Loucy (cell line): ENCODE data around the gene ZFP69B.

Experiments used
- H2AFZ ChIP-seq: fragments of 200-600 bp; sonication (generic); 2 replicates; pipeline ENCODE4 v1.6.0; 2016; ENCODE audit warnings: antibody characterized with exemption, mild to moderate bottlenecking, low read length, moderate library complexity
- H3F3A ChIP-seq: fragments of 200-600 bp; 2 replicates; pipeline ENCODE4 v1.6.0; 2016; ENCODE audit warnings: antibody characterized with exemption, low read depth, mild to moderate bottlenecking
- H3K27me3 ChIP-seq: fragments of 200-600 bp; sonication (generic); 2 replicates; pipeline ENCODE4 v1.6.1; 2014; ENCODE audit warnings: low read length, mild to moderate bottlenecking; ENCODE audit not compliant: insufficient read depth, poor library complexity, severe bottlenecking
- H3K36me3 ChIP-seq: fragments of 200-600 bp; sonication (generic); 2 replicates; pipeline ENCODE4 v1.6.1; 2016; ENCODE audit warnings: low read length; ENCODE audit not compliant: insufficient read depth
- H3K4me1 ChIP-seq: fragments of 200-600 bp; sonication (generic); 2 replicates; pipeline ENCODE4 v1.5.1; 2014; ENCODE audit warnings: low read length, mild to moderate bottlenecking; ENCODE audit not compliant: insufficient read depth, poor library complexity, severe bottlenecking
- H3K4me2 ChIP-seq: fragments of 200-600 bp; sonication (generic); 2 replicates; pipeline ENCODE4 v1.6.0; 2014; ENCODE audit warnings: antibody characterized with exemption, low read length, low read depth, mild to moderate bottlenecking; ENCODE audit not compliant: poor library complexity, severe bottlenecking
- H3K4me3 ChIP-seq: fragments of 200-600 bp; sonication (generic); 2 replicates; pipeline ENCODE4 v1.5.1; 2014; ENCODE audit warnings: low read length, mild to moderate bottlenecking, mixed read lengths; ENCODE audit not compliant: poor library complexity, severe bottlenecking
- H3K79me2 ChIP-seq: fragments of 200-600 bp; sonication (generic); 2 replicates; pipeline ENCODE4 v1.6.1; 2014; ENCODE audit warnings: low read length; ENCODE audit not compliant: insufficient read depth
- H3K9ac ChIP-seq: fragments of 200-600 bp; sonication (generic); 2 replicates; pipeline ENCODE4 v1.6.0; 2014; ENCODE audit warnings: mild to moderate bottlenecking, low read depth, low read length, moderate library complexity; ENCODE audit not compliant: poor library complexity, severe bottlenecking
- H3K9me2 ChIP-seq: fragments of 200-600 bp; sonication (generic); replicated peaks from 2 replicates; pipeline ENCODE4 v1.6.1; 2016; ENCODE audit warnings: low read depth, low read length, mixed read lengths
- H3K9me3 ChIP-seq: fragments of 200-600 bp; sonication (generic); 2 replicates; pipeline ENCODE4 v1.6.1; 2014; ENCODE audit warnings: mild to moderate bottlenecking, antibody characterized with exemption, low read length, low read depth; ENCODE audit not compliant: insufficient read depth
- H4K20me1 ChIP-seq: fragments of 200-600 bp; sonication (generic); 2 replicates; pipeline ENCODE4 v1.6.0; 2014; ENCODE audit warnings: antibody characterized with exemption, low read length, mild to moderate bottlenecking; ENCODE audit not compliant: insufficient read depth, poor library complexity, severe bottlenecking
- EZH2phosphoT487 ChIP-seq: fragments of 200-600 bp; IDR thresholded peaks from 2 replicates; pipeline ENCODE4 v1.6.1; 2018; ENCODE audit warnings: antibody characterized with exemption, mild to moderate bottlenecking, moderate library complexity, borderline replicate concordance
- TF ChIP-seq, protein P1 (sequence below): fragments of 200-600 bp; sonication (generic); conservative IDR thresholded peaks from 2 replicates; pipeline ENCODE4 v1.5.1; 2014; ENCODE audit warnings: mild to moderate bottlenecking, antibody characterized with exemption, low read length

Gene ZFP69B

DNA sequence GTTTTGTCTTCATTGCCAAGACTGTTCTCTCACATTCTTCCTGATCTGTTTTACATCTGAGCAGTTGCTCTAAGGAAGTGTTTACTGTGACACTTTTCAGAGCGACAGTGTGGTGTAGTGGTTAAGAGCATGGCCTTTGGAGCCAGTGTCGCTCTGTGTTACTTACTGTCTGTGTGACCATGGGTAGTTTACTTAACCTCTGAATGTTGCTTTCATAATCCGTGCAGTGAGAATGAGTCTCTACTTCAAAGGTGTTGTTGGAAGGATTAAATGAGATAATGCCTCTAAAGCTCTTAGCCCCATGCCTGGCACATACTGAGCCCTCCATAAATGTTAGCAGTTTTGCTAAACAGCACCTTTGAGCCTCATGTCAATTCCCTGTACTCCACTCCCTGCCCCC lies 35.9 kb upstream of the ZFP69B start:
- no peaks in the 10 kb centered on the region for H3K9me3 ChIP-seq
- no peak overlapping the region for H2AFZ ChIP-seq
- no peak overlapping the region for H3K4me3 ChIP-seq
- no peaks in the 10 kb centered on the region for H4K20me1 ChIP-seq
- TF ChIP-seq, protein P1, sequence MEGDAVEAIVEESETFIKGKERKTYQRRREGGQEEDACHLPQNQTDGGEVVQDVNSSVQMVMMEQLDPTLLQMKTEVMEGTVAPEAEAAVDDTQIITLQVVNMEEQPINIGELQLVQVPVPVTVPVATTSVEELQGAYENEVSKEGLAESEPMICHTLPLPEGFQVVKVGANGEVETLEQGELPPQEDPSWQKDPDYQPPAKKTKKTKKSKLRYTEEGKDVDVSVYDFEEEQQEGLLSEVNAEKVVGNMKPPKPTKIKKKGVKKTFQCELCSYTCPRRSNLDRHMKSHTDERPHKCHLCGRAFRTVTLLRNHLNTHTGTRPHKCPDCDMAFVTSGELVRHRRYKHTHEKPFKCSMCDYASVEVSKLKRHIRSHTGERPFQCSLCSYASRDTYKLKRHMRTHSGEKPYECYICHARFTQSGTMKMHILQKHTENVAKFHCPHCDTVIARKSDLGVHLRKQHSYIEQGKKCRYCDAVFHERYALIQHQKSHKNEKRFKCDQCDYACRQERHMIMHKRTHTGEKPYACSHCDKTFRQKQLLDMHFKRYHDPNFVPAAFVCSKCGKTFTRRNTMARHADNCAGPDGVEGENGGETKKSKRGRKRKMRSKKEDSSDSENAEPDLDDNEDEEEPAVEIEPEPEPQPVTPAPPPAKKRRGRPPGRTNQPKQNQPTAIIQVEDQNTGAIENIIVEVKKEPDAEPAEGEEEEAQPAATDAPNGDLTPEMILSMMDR = no peak
- no peak for TF ChIP-seq EZH2phosphoT487
- H3K4me1 ChIP-seq = no peaks in the 10 kb centered on the region
- no peaks in the 10 kb centered on the region for H3F3A ChIP-seq
- peaks cover 82% of the 10 kb centered on the region for H3K36me3 ChIP-seq
- no peak overlapping the region for H3K4me2 ChIP-seq
- H3K9me2 ChIP-seq = no peaks in the 10 kb centered on the region
- H3K9ac ChIP-seq = no peak overlapping the region
- no peaks in the 10 kb centered on the region for H3K79me2 ChIP-seq
- no peaks in the 10 kb centered on the region for H3K27me3 ChIP-seq

DNA sequence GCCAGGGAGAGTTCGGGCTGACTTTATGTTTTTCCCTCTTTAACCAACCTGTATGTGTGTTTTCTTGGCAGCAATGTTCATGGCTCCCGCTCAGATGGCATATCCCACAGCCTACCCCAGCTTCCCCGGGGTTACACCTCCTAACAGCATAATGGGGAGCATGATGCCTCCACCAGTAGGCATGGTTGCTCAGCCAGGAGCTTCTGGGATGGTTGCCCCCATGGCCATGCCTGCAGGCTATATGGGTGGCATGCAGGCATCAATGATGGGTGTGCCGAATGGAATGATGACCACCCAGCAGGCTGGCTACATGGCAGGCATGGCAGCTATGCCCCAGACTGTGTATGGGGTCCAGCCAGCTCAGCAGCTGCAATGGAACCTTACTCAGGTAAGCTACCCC lies 33.6 kb upstream of the ZFP69B start:
- no peaks in the 10 kb centered on the region for H3K9me3 ChIP-seq
- no peak overlapping the region for H3K9ac ChIP-seq
- TF ChIP-seq, protein P1 = no peak
- TF ChIP-seq EZH2phosphoT487 = no peak
- H3F3A ChIP-seq = no peaks in the 10 kb centered on the region
- H4K20me1 ChIP-seq = no peaks in the 10 kb centered on the region
- no peak overlapping the region for H3K4me2 ChIP-seq
- H3K9me2 ChIP-seq = no peaks in the 10 kb centered on the region
- no peaks in the 10 kb centered on the region for H3K27me3 ChIP-seq
- H3K4me3 ChIP-seq = no peak overlapping the region
- H3K36me3 ChIP-seq = peaks cover 62% of the 10 kb centered on the region; the same call in 1 of the 2 replicates
- no peaks in the 10 kb centered on the region for H3K4me1 ChIP-seq
- H2AFZ ChIP-seq = no peak overlapping the region
- no peaks in the 10 kb centered on the region for H3K79me2 ChIP-seq

DNA sequence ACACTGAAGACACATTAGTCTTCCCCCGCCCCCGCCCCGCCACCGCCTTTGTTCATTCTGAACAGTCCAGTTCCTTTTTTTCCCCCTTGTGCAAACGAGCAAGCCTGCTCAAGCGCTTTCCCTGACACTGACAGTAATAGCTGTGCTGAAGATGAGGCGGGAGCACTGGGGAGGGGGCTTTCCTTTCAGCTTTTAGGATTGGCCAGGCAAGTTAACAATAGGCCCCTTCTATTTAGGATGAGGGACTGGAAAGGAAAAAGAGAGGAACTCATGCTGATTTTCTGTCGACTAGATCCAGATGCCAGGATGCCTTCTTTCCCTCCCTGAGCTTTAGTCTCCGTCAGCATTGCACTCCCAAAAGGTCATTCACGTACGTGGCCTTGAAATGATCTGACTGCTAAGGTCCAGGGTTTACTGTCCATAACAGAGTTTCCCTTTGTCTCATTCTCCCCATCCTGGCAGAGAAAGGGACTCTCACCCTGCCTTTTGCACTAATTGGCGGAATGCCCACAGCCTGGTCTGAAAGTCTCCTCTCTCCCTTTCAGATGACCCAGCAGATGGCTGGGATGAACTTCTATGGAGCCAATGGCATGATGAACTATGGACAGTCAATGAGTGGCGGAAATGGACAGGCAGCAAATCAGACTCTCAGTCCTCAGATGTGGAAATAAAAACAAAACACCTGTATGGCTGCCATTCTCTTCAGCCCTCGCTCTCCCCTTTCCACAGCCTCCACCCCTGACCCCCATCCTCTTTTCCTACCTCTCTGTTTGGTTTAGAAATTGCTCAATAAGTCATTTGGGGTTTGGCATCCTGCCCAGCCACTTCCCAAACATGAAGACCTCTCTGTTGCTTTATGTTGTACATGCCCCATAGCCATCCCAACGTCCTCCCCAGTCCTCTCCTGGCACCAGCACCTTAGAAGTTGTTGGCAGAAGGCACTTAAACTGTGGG lies 28.6 kb upstream of the ZFP69B start:
- TF ChIP-seq EZH2phosphoT487 = no peak
- TF ChIP-seq, protein P1 = no peak

More for the DNA sequence above, 28.6 kb upstream of the ZFP69B start:
- Histone ChIP-seq H3K4me3 (no peak overlapping the region), H4K20me1 (no peaks in the 10 kb centered on the region), H3K9ac (no peak overlapping the region), H3K27me3 (no peaks in the 10 kb centered on the region), H3K4me2 (no peak overlapping the region), H3K4me1 (no peaks in the 10 kb centered on the region), H2AFZ (no peak overlapping the region), H3K9me2 (no peaks in the 10 kb centered on the region), H3F3A (no peaks in the 10 kb centered on the region), H3K36me3 (peaks cover 26% of the 10 kb centered on the region; the same call in 1 of the 2 replicates), H3K79me2 (no peaks in the 10 kb centered on the region), H3K9me3 (no peaks in the 10 kb centered on the region)
